H9 (cell line): ENCODE measurements around the gene SLC7A11. TPM values are rescaled to one million over a fixed set of nuclear protein-coding genes. Genes with fewer than 3 reads are reported as not detected.
A peak's percentile ranks its signal among the peaks of the same experiment; 100 is the strongest.

Source experiments
- DNase-seq: peaks from one replicate; pipeline ENCODE4 v3.0.0-alpha.2; 2017
- H2AFZ ChIP-seq: one replicate; pipeline ENCODE4 v1.6.1; 2013; ENCODE audit warnings: mild to moderate bottlenecking, low read length, control low read depth, moderate library complexity
- H2AK5ac ChIP-seq: 2 replicates; pipeline ENCODE4 v1.6.1; 2013; ENCODE audit warnings: low read length, control low read depth, mixed read lengths; ENCODE audit not compliant: insufficient read length
- H2BK120ac ChIP-seq: one replicate; pipeline ENCODE4 v1.6.1; 2013; ENCODE audit warnings: low read depth, mild to moderate bottlenecking, low read length, control low read depth, inconsistent platforms; ENCODE audit not compliant: poor library complexity, severe bottlenecking
- H2BK12ac ChIP-seq: 2 replicates; pipeline ENCODE4 v1.6.1; 2013; ENCODE audit warnings: low read length, control low read depth, mixed read lengths, low read depth; ENCODE audit not compliant: insufficient read length
- H2BK15ac ChIP-seq: 2 replicates; pipeline ENCODE4 v1.6.1; 2013; ENCODE audit warnings: low read depth, low read length, control low read depth
- H2BK20ac ChIP-seq: one replicate; pipeline ENCODE4 v1.6.1; 2013; ENCODE audit warnings: low read depth, mild to moderate bottlenecking, low read length, control low read depth, inconsistent platforms; ENCODE audit not compliant: poor library complexity, severe bottlenecking
- H2BK5ac ChIP-seq: 2 replicates; pipeline ENCODE4 v1.6.1; 2013; ENCODE audit warnings: low read length, control low read depth, mixed read lengths; ENCODE audit not compliant: insufficient read length
- H3K14ac ChIP-seq: 2 replicates; pipeline ENCODE4 v1.6.1; 2013; ENCODE audit warnings: low read length, control low read depth; ENCODE audit not compliant: insufficient read depth
- H3K18ac ChIP-seq: 2 replicates; pipeline ENCODE4 v1.6.1; 2013; ENCODE audit warnings: low read depth, mild to moderate bottlenecking, mixed read lengths, low read length, control low read depth; ENCODE audit not compliant: insufficient read length
- H3K23ac ChIP-seq: 2 replicates; pipeline ENCODE4 v1.6.1; 2013; ENCODE audit warnings: low read length, control low read depth, mixed read lengths, low read depth; ENCODE audit not compliant: insufficient read length
- H3K23me2 ChIP-seq: 2 replicates; pipeline ENCODE4 v1.6.1; 2013; ENCODE audit warnings: low read depth, mild to moderate bottlenecking, mixed read lengths, low read length, control low read depth; ENCODE audit not compliant: insufficient read length, poor library complexity, severe bottlenecking
- H3K27ac ChIP-seq: 2 replicates; pipeline ENCODE4 v1.5.1; 2013; ENCODE audit warnings: low read length, control low read depth, mixed read lengths, low read depth; ENCODE audit not compliant: insufficient read length
- H3K27me3 ChIP-seq: 2 replicates; pipeline ENCODE4 v1.6.1; 2013; ENCODE audit warnings: low read length, control low read depth, inconsistent platforms; ENCODE audit not compliant: insufficient read depth
- H3K4ac ChIP-seq: 2 replicates; pipeline ENCODE4 v1.6.1; 2013; ENCODE audit warnings: low read depth, mild to moderate bottlenecking, control low read depth, inconsistent platforms, low read length, moderate library complexity
- H3K4me1 ChIP-seq: 2 replicates; pipeline ENCODE4 v1.6.1; 2013; ENCODE audit warnings: low read length, control low read depth, inconsistent platforms; ENCODE audit not compliant: insufficient read depth
- H3K4me2 ChIP-seq: 2 replicates; pipeline ENCODE4 v1.6.1; 2013; ENCODE audit warnings: low read length, control low read depth, mixed read lengths; ENCODE audit not compliant: insufficient read length, insufficient read depth
- H3K56ac ChIP-seq: 2 replicates; pipeline ENCODE4 v1.6.1; 2013; ENCODE audit warnings: low read depth, mild to moderate bottlenecking, mixed read lengths, low read length, control low read depth; ENCODE audit not compliant: insufficient read length
- H3K79me1 ChIP-seq: 2 replicates; pipeline ENCODE4 v1.6.1; 2013; ENCODE audit warnings: low read depth, mild to moderate bottlenecking, moderate library complexity, low read length, control low read depth, inconsistent platforms; ENCODE audit not compliant: insufficient read depth, poor library complexity, severe bottlenecking
- H3K79me2 ChIP-seq: 2 replicates; pipeline ENCODE4 v1.6.1; 2013; ENCODE audit warnings: low read length, control low read depth, inconsistent platforms; ENCODE audit not compliant: insufficient read depth
- H3K9ac ChIP-seq: 2 replicates; pipeline ENCODE4 v1.6.1; 2013; ENCODE audit warnings: low read length, control low read depth, mixed read lengths; ENCODE audit not compliant: insufficient read length; ENCODE audit errors: extremely low read depth
- H3K9me3 ChIP-seq: one replicate; pipeline ENCODE4 v1.6.1; 2013; ENCODE audit warnings: low read depth, low read length, inconsistent platforms; ENCODE audit not compliant: control insufficient read depth
- H3T11ph ChIP-seq: one replicate; pipeline ENCODE4 v1.6.1; 2013; ENCODE audit warnings: mild to moderate bottlenecking, low read length, control low read depth, inconsistent platforms
- H4K20me1 ChIP-seq: one replicate; pipeline ENCODE4 v1.6.1; 2013; ENCODE audit not compliant: control insufficient read depth, insufficient read length, insufficient read depth
- H4K5ac ChIP-seq: 2 replicates; pipeline ENCODE4 v1.6.1; 2013; ENCODE audit warnings: low read depth, mild to moderate bottlenecking, mixed read lengths, low read length, control low read depth; ENCODE audit not compliant: insufficient read length
- H4K8ac ChIP-seq: replicated peaks from 2 replicates; pipeline ENCODE4 v1.6.1; 2013; ENCODE audit warnings: low read length, control low read depth, mixed read lengths, low read depth; ENCODE audit not compliant: insufficient read length
- H4K91ac ChIP-seq: 2 replicates; pipeline ENCODE4 v1.6.1; 2013; ENCODE audit warnings: low read depth, mild to moderate bottlenecking, moderate library complexity, mixed read lengths, low read length, control low read depth; ENCODE audit not compliant: insufficient read length
- H3K27ac Mint-ChIP-seq, 3 experiments: 2 replicates in 2 of 3; 3 replicates in 1 of 3; pipeline ENCODE4 v1.8.0; 2020 to 2021; ENCODE audit warnings: mixed read lengths in 3 of 3, mild to moderate bottlenecking in 1 of 3, moderate library complexity in 1 of 3
- H3K27me3 Mint-ChIP-seq: 2 replicates; pipeline ENCODE4 v1.8.0; 2021; ENCODE audit warnings: low read depth, mild to moderate bottlenecking, moderate library complexity, mixed read lengths
- H3K36me3 Mint-ChIP-seq, 3 experiments: 2 replicates in 2 of 3; 3 replicates in 1 of 3; pipeline ENCODE4 v1.8.0; 2020 to 2021; ENCODE audit warnings: low read depth in 3 of 3, mixed read lengths in 3 of 3; ENCODE audit not compliant: insufficient read depth in 1 of 3
- H3K4me1 Mint-ChIP-seq, 2 experiments: 2 replicates each; pipeline ENCODE4 v1.8.0; 2020; ENCODE audit warnings: mixed read lengths in 2 of 2
- H3K4me3 Mint-ChIP-seq, 2 experiments: 2 replicates in 1 of 2; 3 replicates in 1 of 2; pipeline ENCODE4 v1.8.0; 2020 to 2021; ENCODE audit warnings: mild to moderate bottlenecking in 2 of 2, mixed read lengths in 2 of 2, moderate library complexity in 1 of 2
- H3K9me3 Mint-ChIP-seq, 2 experiments: 2 replicates in 1 of 2; 3 replicates in 1 of 2; pipeline ENCODE4 v1.8.0; 2020; ENCODE audit warnings: mild to moderate bottlenecking in 2 of 2, mixed read lengths in 2 of 2, moderate library complexity in 1 of 2
- CTCF ChIP-seq: fragments of 200-600 bp; sonication (generic); conservative IDR thresholded peaks from 3 replicates; pipeline ENCODE4 v1.8.0; 2021; ENCODE audit warnings: antibody characterized with exemption, mild to moderate bottlenecking
- WGBS: extraction: QIAGEN DNeasy Blood & Tissue Kit; methylation state at CpG from one replicate; pipeline ENCODE4 v1.1.7; 2013; ENCODE audit warnings: missing lambda C conversion rate, low lambda C conversion rate, mixed read lengths; ENCODE audit not compliant: insufficient read length; ENCODE audit errors: extremely low coverage; 5-methylcytosine and 5-hydroxymethylcytosine counted together
- long read RNA-seq: library from polyadenylated mRNA; unstranded; transcript quantifications from one replicate; pipeline ENCODE4 v2.0.0, GENCODE V29; 2020
- total RNA-seq: library from RNA; stranded (reverse); gene quantifications from 2 replicates; pipeline ENCODE4 v1.2.1, GENCODE V29; 2021

The SLC7A11 gene
- 19.3 and 19.8 TPM in 2 replicates for total RNA-seq
- long read RNA-seq, full-length matches to known transcripts, result 26 of 44 reads
- long read RNA-seq, partial matches to known transcripts, result 8 of 44 reads
- long read RNA-seq, other reads (novel, unspliced or antisense), result 10 of 44 reads

- H4K5ac ChIP-seq, result peak within 1 kb of the TSS; percentile 81
- H4K20me1 ChIP-seq, result peaks cover 3% of the 10 kb centered on the region
- no peak within 1 kb of the TSS for H4K91ac ChIP-seq
- H3K27me3 Mint-ChIP-seq, result no peaks in the 10 kb centered on the region
- H2AFZ ChIP-seq, result no peak within 1 kb of the TSS
- H3K27ac ChIP-seq, result peak within 1 kb of the TSS; percentile 95
- H3K4me1 ChIP-seq, result no peaks in the 10 kb centered on the region; the same call in 1 of the 2 replicates
- no peak within 1 kb of the TSS for H3T11ph ChIP-seq
- H3K4me3 Mint-ChIP-seq, result peak within 1 kb of the TSS; percentile 88 to 99
- no peak within 1 kb of the TSS for H3K23ac ChIP-seq
- no peaks in the 10 kb centered on the region for H3K79me1 ChIP-seq
- no peak for TF ChIP-seq CTCF
- peak within 1 kb of the TSS; percentile 99 to 100 (median 99) for H3K27ac Mint-ChIP-seq
- H3K27me3 ChIP-seq, result no peaks in the 10 kb centered on the region
- H2BK15ac ChIP-seq, result no peak within 1 kb of the TSS
- DNase-seq, result peak; percentile 91
- no peak within 1 kb of the TSS for H3K4ac ChIP-seq
- H2BK120ac ChIP-seq, result peak within 1 kb of the TSS; percentile 74
- H3K4me2 ChIP-seq, result peak within 1 kb of the TSS; percentile 93
- H3K56ac ChIP-seq, result peak within 1 kb of the TSS; percentile 37
- H3K9me3 Mint-ChIP-seq, result no peaks in the 10 kb centered on the region; a peak in 1 of 5 replicates
- H3K23me2 ChIP-seq, result peaks cover 10% of the 10 kb centered on the region
- peak within 1 kb of the TSS; percentile 5 for H2BK5ac ChIP-seq
- H2AK5ac ChIP-seq, result no peak within 1 kb of the TSS
- H3K9me3 ChIP-seq, result no peaks in the 10 kb centered on the region
- peak within 1 kb of the TSS; percentile 42; the same call in 1 of the 2 replicates for H3K14ac ChIP-seq
- peak within 1 kb of the TSS; percentile 79 for H3K18ac ChIP-seq
- peak within 1 kb of the TSS; percentile 14 for H4K8ac ChIP-seq
- WGBS, result no CpG with 5 or more reads among the region's 12 CpGs
- peaks cover 0 to 5% (median 4%) of the 10 kb centered on the region in 3 experiments; a peak in 3 of 7 replicates for H3K36me3 Mint-ChIP-seq
- H3K4me1 Mint-ChIP-seq, result peaks cover 24 to 26% of the 10 kb centered on the region in 2 experiments
- no peak within 1 kb of the TSS for H2BK20ac ChIP-seq
- H2BK12ac ChIP-seq, result peak within 1 kb of the TSS; percentile 29
- peaks cover 9% of the 10 kb centered on the region; the same call in 1 of the 2 replicates for H3K79me2 ChIP-seq
- H3K9ac ChIP-seq, result peak within 1 kb of the TSS; percentile 90
These were observed at the start of gene SLC7A11 for GRCh38 chr4:138242076-138242833. SLC7A11 (minus strand) TSS chr4:138242349; CDS start chr4:138242069, 280 bp downstream.
